ENCODE results near the gene SLFN12L.
"Not testable (repeated sequence)": the region's sequence is repeated elsewhere in the genome, so short reads cannot be mapped to it uniquely, and the experiment has no call there.

GRCh38 chr17:35454035-35454434 is 83.4 kb downstream of the SLFN12L start:
- not testable (repeated sequence) for TF ChIP-seq CTCF, POLR2A (IDR thresholded peaks at IDR 0.05)

All from tibial nerve (tissue), 3 donors.